Measurements from ENCODE around the gene YLPM1.

YLPM1 gene

DNA sequence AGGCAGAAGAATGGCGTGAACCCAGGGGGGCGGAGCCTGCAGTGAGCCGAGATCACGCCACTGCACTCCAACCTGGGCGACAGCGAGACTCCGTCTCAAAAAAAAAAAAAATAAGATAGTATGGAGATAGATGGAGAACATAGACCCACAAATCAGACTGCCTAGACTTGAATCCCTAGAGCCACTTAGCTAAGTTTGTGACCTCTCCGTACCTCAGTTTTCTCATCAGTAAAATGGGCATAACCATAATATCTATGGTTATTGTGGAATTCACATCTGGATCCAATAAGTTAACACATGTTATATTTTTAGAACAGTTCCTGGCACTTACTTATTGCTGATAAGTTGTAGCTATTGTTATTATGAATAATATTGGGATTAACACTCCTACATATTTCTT is 105.6 kb downstream of the YLPM1 start:
- no peak for DNase-seq (ENCODE audit: low read depth)

DNA sequence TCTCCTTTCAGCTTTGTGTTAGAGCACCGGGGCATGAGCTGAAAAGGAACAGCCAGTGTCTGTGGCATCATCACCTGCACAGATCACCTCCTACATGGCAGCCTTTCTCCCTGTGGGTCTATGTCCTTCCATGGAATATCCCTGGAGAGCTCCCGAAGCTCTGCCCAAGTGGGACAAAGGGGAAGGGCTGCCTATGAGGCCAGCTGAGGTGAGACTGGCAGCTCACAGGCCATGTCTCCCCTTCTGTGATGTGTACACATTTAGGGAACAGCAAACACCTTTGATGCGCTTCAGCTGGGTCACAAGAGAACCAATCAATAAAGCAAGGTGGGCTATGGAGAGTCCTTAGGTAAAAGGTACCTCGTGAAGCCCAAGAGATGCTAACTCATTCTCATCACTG is 108.7 kb downstream of the YLPM1 start:
- DNase-seq (ENCODE audit: low read depth), result no peak

GRCh38 chr14:74875204-74875603 is 112.1 kb downstream of the YLPM1 start:
- DNase-seq (ENCODE audit: low read depth), result no peak

- no peak for DNase-seq (ENCODE audit: low read depth)
Measured at GRCh38 chr14:74875941-74876913, 113.1 kb downstream of the YLPM1 start, which contains the start of gene PROX2. TSS of gene PROX2 (minus strand) at chr14:74876145. CDS start at chr14:74863834, 12,311 bp downstream.

GRCh38 chr14:74879427-74880182 is 116.5 kb downstream of the YLPM1 start:
- no peak for DNase-seq (ENCODE audit: low read depth)

GRCh38 chr14:74881431-74882102 is 118.5 kb downstream of the YLPM1 start, which contains the start of gene DLST:
TSS of gene DLST (plus strand) at chr14:74881916. CDS start at chr14:74881954, 38 bp downstream.
- peak; percentile 68 for DNase-seq (ENCODE audit: low read depth)

- DNase-seq (ENCODE audit: low read depth), result peak; percentile 27
Measured at GRCh38 chr14:74882103-74882920, 119.2 kb downstream of the YLPM1 start.
